Prostate gland (tissue), 2 donors: ENCODE results near the gene TMEM161A. TPM values are rescaled to one million over a fixed set of nuclear protein-coding genes. Genes with fewer than 3 reads are reported as not detected.

Experiments
- DNase-seq: peaks from one replicate; pipeline ENCODE4 v3.0.0-alpha.2; 2019; ENCODE audit warnings: low spot score
- H3K27ac ChIP-seq, 2 donors: fragments of 200-600 bp; sonication (generic); 2 replicates each; pipeline ENCODE4 v1.5.1; 2017 to 2019
- H3K27me3 ChIP-seq: fragments of 200-600 bp; sonication (generic); replicated peaks from 2 replicates; pipeline ENCODE4 v1.5.1; 2019; ENCODE audit not compliant: insufficient read depth
- H3K36me3 ChIP-seq, 2 donors: fragments of 200-600 bp; sonication (generic); 1 replicate in 1 of 2; 2 replicates in 1 of 2; pipeline versions ENCODE4 v1.5.1 to v1.8.1; 2017 to 2019
- H3K4me1 ChIP-seq: fragments of 200-600 bp; sonication (generic); replicated peaks from 2 replicates; pipeline ENCODE4 v1.5.1; 2019
- H3K4me3 ChIP-seq, 2 donors: fragments of 200-600 bp; sonication (generic); 2 replicates each; pipeline ENCODE4 v1.5.1; 2017 to 2019
- H3K9me3 ChIP-seq: fragments of 200-600 bp; sonication (generic); 2 replicates; pipeline ENCODE4 v1.5.1; 2017
- POLR2A ChIP-seq: fragments of 450-650 bp; IDR thresholded peaks from one replicate; pipeline ENCODE4 v1.6.1; 2016; ENCODE audit warnings: antibody characterized with exemption, mild to moderate bottlenecking
- POLR2AphosphoS5 ChIP-seq: sonication (generic); formaldehyde crosslinking; IDR thresholded peaks from one replicate; pipeline ENCODE4 v1.6.1; 2017; ENCODE audit warnings: antibody characterized with exemption
- WGBS: methylation state at CpG from one replicate; pipeline ENCODE4 v1.1.5; 2018; 5-methylcytosine and 5-hydroxymethylcytosine counted together
- intact Hi-C: fragments of 100-400 bp; cut with DNase I; formaldehyde crosslinking; loops from one replicate; pipeline ENCODE4 v1.14.2; 2022
- total RNA-seq, 2 donors: library from RNA; depleted of rRNA; stranded (reverse); fragments of >200 nt; gene quantifications; one replicate each; pipeline ENCODE4 v1.1.0, GENCODE V29; 2016
- TF ChIP-seq, protein P1 (sequence below), 4 experiments: fragments of 200-600 bp in 2 of 4; fragments of 450-650 bp in 2 of 4; sonication (generic) in 2 of 4; IDR thresholded peaks; 1 replicate in 3 of 4; 2 replicates in 1 of 4; pipeline ENCODE4 v1.5.1; 2016 to 2019; ENCODE audit warnings: antibody characterized with exemption in 4 of 4, mild to moderate bottlenecking in 2 of 4, moderate library complexity in 2 of 4

Gene TMEM161A
- 10 to 100 TPM; 24.0 to 40.9 TPM for total RNA-seq

DNA sequence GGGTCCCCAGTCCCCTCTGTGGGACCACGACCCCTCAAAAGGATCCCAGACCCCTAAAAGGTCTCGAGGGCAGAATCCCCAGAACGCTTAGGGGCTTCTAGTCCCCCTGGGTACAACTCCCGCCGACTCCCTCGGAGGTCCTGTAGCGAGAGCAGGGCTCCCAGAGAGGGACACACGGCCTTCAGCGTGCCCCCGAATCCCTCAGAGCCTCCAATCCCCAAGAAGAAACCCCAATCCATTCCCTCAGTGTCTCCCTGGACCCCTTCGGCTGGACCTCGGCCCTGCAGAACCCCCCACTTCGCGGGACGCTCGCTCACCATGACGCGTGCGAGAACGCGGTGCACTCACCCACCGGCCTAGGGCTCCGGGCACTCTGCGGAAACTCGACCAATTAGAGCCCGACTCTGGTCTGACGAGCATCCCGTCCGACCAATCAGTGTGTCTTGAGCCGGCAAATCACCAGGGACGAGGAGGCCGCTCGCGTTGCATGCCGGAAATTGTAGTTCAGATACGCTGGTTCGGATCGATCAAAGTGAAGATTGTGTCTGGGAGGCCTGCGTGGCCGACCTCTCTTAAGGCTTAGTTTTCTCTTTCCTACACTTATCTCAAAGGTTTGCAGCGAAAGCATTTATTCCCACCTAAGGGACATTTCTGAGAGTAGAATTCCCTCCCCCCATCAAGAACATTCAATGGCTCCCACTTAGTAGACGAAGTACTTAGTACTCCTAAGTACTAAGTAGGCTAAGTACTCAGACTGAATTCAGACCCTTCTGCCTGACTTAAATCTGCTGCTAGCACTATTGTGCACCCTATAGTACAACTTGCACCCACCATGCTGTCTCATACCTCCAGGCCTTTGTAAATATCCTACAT is at the start of gene TMEM161A:
TMEM161A (minus strand) TSS at position 370 of the 873 bp plus-strand sequence; CDS start at position 320, 50 bp downstream.
- intact Hi-C loops, result loop anchor here (2.0 kb wide), 1 partner anchor 76 kb away; the partner anchor contains the start of gene SLC25A42
- peak; percentile 97 for DNase-seq
- H3K9me3 ChIP-seq, result no peaks in the 10 kb centered on the region
- TF ChIP-seq POLR2A, result peak; percentile 46
- peak; percentile 97 for TF ChIP-seq POLR2AphosphoS5
- TF ChIP-seq, protein P1, sequence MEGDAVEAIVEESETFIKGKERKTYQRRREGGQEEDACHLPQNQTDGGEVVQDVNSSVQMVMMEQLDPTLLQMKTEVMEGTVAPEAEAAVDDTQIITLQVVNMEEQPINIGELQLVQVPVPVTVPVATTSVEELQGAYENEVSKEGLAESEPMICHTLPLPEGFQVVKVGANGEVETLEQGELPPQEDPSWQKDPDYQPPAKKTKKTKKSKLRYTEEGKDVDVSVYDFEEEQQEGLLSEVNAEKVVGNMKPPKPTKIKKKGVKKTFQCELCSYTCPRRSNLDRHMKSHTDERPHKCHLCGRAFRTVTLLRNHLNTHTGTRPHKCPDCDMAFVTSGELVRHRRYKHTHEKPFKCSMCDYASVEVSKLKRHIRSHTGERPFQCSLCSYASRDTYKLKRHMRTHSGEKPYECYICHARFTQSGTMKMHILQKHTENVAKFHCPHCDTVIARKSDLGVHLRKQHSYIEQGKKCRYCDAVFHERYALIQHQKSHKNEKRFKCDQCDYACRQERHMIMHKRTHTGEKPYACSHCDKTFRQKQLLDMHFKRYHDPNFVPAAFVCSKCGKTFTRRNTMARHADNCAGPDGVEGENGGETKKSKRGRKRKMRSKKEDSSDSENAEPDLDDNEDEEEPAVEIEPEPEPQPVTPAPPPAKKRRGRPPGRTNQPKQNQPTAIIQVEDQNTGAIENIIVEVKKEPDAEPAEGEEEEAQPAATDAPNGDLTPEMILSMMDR (IDR thresholded peaks at IDR 0.05), result no peak
- peaks cover 6% of the 10 kb centered on the region for H3K4me1 ChIP-seq
- no peaks in the 10 kb centered on the region for H3K27me3 ChIP-seq
- H3K36me3 ChIP-seq, result no peaks in the 10 kb centered on the region
- peak within 1 kb of the TSS; percentile 57 to 68 for H3K4me3 ChIP-seq
- peak within 1 kb of the TSS in 1 of 2 donors; percentile 48 for H3K27ac ChIP-seq
- 3% methylated on average over 29 of the region's 42 CpGs for WGBS

DNA sequence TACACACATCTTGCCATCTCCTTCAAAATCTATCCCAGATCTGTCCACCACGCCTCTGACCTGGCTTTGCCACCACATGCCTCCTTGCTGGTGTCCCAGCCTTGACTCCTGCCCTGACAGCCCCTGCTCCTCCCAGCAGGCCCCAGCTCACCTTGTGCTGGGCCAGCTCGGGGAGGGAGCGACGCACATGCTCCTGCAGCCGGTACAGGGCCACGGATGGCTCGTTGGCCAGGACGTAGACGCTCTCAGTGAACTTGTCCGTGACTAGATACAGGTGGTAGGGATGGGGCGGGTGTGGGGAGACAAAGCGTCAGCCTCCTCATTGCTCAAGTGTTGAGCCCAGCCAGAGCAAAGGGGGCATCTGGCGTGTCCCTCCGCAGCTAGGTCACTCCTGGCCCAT is 48.5 kb upstream of the TMEM161A start:
- no peak for TF ChIP-seq POLR2AphosphoS5
- TF ChIP-seq, protein P1 (IDR thresholded peaks at IDR 0.05), result no peak
- no peak for TF ChIP-seq POLR2A
- 93% methylated on average over 14 of the region's 14 CpGs for WGBS

DNA sequence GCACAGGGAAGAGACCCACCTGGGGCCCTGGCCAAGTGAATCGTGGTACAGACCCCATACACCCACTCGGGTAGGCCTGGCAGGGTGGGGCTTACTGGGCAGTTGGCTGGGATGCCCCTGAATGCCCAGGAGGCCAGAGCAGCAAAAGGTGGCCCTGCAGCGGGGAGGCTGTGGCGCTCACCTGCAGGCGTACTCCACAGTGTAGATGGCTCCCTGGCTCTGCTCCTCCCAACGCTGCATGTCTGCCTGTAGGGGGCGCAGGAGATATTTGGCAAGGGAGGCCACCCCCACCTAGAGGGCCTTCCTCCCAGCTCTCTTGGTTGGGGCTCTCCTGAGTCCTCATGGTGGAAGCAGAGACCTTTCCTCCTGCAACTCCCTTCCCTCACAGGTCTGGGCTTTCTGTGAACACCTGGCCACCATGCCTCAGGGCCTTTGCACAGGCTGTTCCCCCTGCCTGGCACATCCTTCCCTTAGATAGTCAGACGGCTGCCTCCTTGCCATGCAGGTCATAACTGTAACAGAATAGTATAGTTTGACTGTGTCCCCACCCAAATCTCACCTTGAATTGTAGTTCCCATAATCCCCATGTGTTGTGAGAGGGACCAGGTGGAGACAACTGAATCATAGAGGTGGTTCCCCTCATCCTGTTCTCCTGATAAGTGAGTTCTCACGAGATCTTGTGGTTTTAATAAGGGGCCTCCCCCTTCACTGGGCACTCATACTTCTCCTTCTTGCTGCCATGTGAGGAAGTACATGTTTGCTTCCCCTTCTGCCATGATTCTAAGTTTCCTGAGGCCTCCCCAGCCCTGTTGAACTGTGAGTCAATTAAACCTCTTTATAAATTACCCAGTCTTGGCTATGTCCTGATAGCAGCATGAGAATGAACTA is 47.8 kb upstream of the TMEM161A start:
- Histone ChIP-seq H3K4me1 (peaks cover 4% of the 10 kb centered on the region), H3K4me3 (no peak overlapping the region), H3K27me3 (no peaks in the 10 kb centered on the region), H3K36me3 (peaks cover 3 to 8% of the 10 kb centered on the region in 2 donors), H3K27ac (no peak overlapping the region), H3K9me3 (no peaks in the 10 kb centered on the region)
- no peak for DNase-seq
- WGBS, result 59% methylated on average over 9 of the region's 9 CpGs
- no peak for TF ChIP-seq POLR2A
- TF ChIP-seq, protein P1 (IDR thresholded peaks at IDR 0.05), result peak in 3 of 4 experiments; percentile 23 to 37 (median 28)
- no peak for TF ChIP-seq POLR2AphosphoS5
- intact Hi-C loops, result no loop called here

More for the DNA sequence above, 48.5 kb upstream of the TMEM161A start:
- Histone ChIP-seq H3K36me3 (peaks cover 3 to 5% of the 10 kb centered on the region in 2 donors), H3K27ac (no peak overlapping the region), H3K4me3 (no peak overlapping the region), H3K27me3 (no peaks in the 10 kb centered on the region), H3K4me1 (peaks cover 4% of the 10 kb centered on the region), H3K9me3 (no peaks in the 10 kb centered on the region)
- intact Hi-C loops, result no loop called here
- no peak for DNase-seq

DNA sequence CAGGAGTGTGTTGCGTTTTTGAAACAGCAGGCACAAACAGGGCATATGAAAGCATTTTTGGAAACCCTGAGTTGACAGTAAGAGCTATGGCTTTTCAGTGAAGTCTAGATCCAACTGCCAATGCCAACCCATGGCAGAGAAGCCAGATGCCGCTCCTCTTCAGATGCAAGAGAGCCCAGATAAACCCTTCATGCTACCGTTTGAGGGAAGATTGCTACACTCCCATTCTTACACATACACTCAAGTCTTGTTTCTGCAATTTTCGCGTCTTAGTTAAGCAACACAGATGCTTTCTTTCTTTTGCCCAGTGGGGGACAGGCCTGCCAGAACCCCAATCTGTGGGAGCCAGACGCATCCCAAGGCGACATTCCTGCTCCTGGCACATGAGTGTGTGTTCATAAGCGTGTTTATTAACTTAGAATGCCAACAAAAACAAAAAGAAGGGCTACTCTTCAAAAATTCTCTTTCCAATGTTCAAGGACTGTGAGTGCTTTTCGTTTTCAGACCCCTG is 43.3 kb upstream of the TMEM161A start:
- H3K9me3 ChIP-seq, result no peaks in the 10 kb centered on the region
- H3K4me1 ChIP-seq, result no peaks in the 10 kb centered on the region
- H3K27ac ChIP-seq, result no peak overlapping the region
- H3K36me3 ChIP-seq, result peaks cover 3 to 8% of the 10 kb centered on the region in 2 donors
- DNase-seq, result no peak
- 89% methylated on average over 9 of the region's 9 CpGs for WGBS
- intact Hi-C loops, result no loop called here
- H3K27me3 ChIP-seq, result no peaks in the 10 kb centered on the region
- no peak for TF ChIP-seq POLR2AphosphoS5
- no peak for TF ChIP-seq POLR2A
- TF ChIP-seq, protein P1 (IDR thresholded peaks at IDR 0.05), result no peak
- no peak overlapping the region for H3K4me3 ChIP-seq
